C4-2B (cell line): ENCODE data around the gene PAQR5.

Experiments used
- ZFX ChIP-seq: fragments of 450-650 bp; IDR thresholded peaks from 2 replicates; pipeline ENCODE4 v1.6.1; 2017
- TF ChIP-seq, protein P1 (sequence below): fragments of 450-650 bp; conservative IDR thresholded peaks from 2 replicates; pipeline ENCODE4 v1.5.1; 2017; ENCODE audit warnings: mild to moderate bottlenecking

- TF ChIP-seq, protein P1, sequence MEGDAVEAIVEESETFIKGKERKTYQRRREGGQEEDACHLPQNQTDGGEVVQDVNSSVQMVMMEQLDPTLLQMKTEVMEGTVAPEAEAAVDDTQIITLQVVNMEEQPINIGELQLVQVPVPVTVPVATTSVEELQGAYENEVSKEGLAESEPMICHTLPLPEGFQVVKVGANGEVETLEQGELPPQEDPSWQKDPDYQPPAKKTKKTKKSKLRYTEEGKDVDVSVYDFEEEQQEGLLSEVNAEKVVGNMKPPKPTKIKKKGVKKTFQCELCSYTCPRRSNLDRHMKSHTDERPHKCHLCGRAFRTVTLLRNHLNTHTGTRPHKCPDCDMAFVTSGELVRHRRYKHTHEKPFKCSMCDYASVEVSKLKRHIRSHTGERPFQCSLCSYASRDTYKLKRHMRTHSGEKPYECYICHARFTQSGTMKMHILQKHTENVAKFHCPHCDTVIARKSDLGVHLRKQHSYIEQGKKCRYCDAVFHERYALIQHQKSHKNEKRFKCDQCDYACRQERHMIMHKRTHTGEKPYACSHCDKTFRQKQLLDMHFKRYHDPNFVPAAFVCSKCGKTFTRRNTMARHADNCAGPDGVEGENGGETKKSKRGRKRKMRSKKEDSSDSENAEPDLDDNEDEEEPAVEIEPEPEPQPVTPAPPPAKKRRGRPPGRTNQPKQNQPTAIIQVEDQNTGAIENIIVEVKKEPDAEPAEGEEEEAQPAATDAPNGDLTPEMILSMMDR: no peak
- no peak for TF ChIP-seq ZFX
Observed at GRCh38 chr15:69360642-69361041, 61.9 kb downstream of the PAQR5 start.
